OCI-LY3 (cell line): Measurements from ENCODE around the gene STPG4.

ENCODE experiments used
- H2AFZ ChIP-seq: fragments of 200-600, 300-600 bp; shearing (Covaris generic); 2 replicates; pipeline ENCODE4 v1.6.0; 2014; ENCODE audit warnings: antibody characterized with exemption, low read depth, low read length
- H3K27ac ChIP-seq: fragments of 200-600, 300-600 bp; sonication (generic); 2 replicates; pipeline ENCODE4 v1.5.1; 2014; ENCODE audit warnings: mild to moderate bottlenecking, low read length, moderate library complexity, mixed read lengths
- H3K27me3 ChIP-seq: fragments of 200-600, 300-600 bp; sonication (generic); 2 replicates; pipeline ENCODE4 v1.6.1; 2014; ENCODE audit warnings: low read depth, low read length, mixed read lengths
- H3K36me3 ChIP-seq: fragments of 200-600, 300-600 bp; sonication (generic); replicated peaks from 2 replicates; pipeline ENCODE3; 2014; ENCODE audit warnings: low read depth, low read length, mixed read lengths
- H3K4me1 ChIP-seq: fragments of 300-600, 200-600 bp; sonication (generic); 2 replicates; pipeline ENCODE4 v1.6.1; 2014; ENCODE audit warnings: low read length, mixed read lengths
- H3K4me2 ChIP-seq: fragments of 200-600, 300-600 bp; sonication (generic); 2 replicates; pipeline ENCODE4 v1.6.1; 2014; ENCODE audit warnings: low read length, mixed read lengths
- H3K4me3 ChIP-seq: fragments of 300-600, 200-600 bp; sonication (generic); 2 replicates; pipeline ENCODE4 v1.5.1; 2014; ENCODE audit warnings: antibody characterized with exemption, mild to moderate bottlenecking, low read length, moderate library complexity
- H3K79me2 ChIP-seq: fragments of 300-600, 200-600 bp; shearing (Covaris generic); 2 replicates; pipeline ENCODE4 v1.6.1; 2014; ENCODE audit warnings: mild to moderate bottlenecking, low read length, mixed read lengths
- H3K9ac ChIP-seq: fragments of 300-600, 200-600 bp; shearing (Covaris generic); 2 replicates; pipeline ENCODE4 v1.6.0; 2014; ENCODE audit warnings: mild to moderate bottlenecking, low read length, moderate library complexity
- H3K9me3 ChIP-seq: fragments of 200-600, 300-600 bp; shearing (Covaris generic); 2 replicates; pipeline ENCODE4 v1.6.1; 2014; ENCODE audit warnings: low read length, mixed read lengths; ENCODE audit not compliant: insufficient read depth
- H4K20me1 ChIP-seq: fragments of 200-600, 300-600 bp; sonication (generic); 2 replicates; pipeline ENCODE4 v1.6.1; 2016; ENCODE audit warnings: low read length, mixed read lengths; ENCODE audit not compliant: insufficient read depth
- CTCF ChIP-seq: fragments of 200-600, 300-600 bp; sonication (generic); IDR thresholded peaks from 2 replicates; pipeline ENCODE4 v1.5.1; 2014; ENCODE audit warnings: antibody characterized with exemption, low read length, low read depth
- EZH2phosphoT487 ChIP-seq: fragments of 200-600 bp; shearing (Covaris generic); IDR thresholded peaks from 2 replicates; pipeline ENCODE4 v1.6.1; 2018; ENCODE audit warnings: antibody characterized with exemption, mixed run types, low read depth

Gene STPG4

GRCh38 chr2:47097563-47097962, 57.5 kb downstream of the STPG4 start:
- no peaks in the 10 kb centered on the region for H3K9me3 ChIP-seq
- H2AFZ ChIP-seq = no peak overlapping the region
- H3K4me1 ChIP-seq = no peaks in the 10 kb centered on the region
- H3K9ac ChIP-seq = no peak overlapping the region
- no peak for TF ChIP-seq EZH2phosphoT487
- H3K4me3 ChIP-seq = no peak overlapping the region
- H3K36me3 ChIP-seq = no peaks in the 10 kb centered on the region
- no peaks in the 10 kb centered on the region for H4K20me1 ChIP-seq
- no peaks in the 10 kb centered on the region for H3K79me2 ChIP-seq
- H3K27me3 ChIP-seq = no peaks in the 10 kb centered on the region
- H3K27ac ChIP-seq = no peak overlapping the region
- H3K4me2 ChIP-seq = no peak overlapping the region

- no peaks in the 10 kb centered on the region for H3K36me3 ChIP-seq
- H3K79me2 ChIP-seq = no peaks in the 10 kb centered on the region
- TF ChIP-seq CTCF (no peak), EZH2phosphoT487 (no peak)
Observed at GRCh38 chr2:47096451-47096850, 58.7 kb downstream of the STPG4 start.

GRCh38 chr2:47095349-47096020, 59.6 kb downstream of the STPG4 start:
- no peaks in the 10 kb centered on the region for H3K9me3 ChIP-seq
- H3K4me2 ChIP-seq = no peak overlapping the region
- H4K20me1 ChIP-seq = no peaks in the 10 kb centered on the region
- no peak overlapping the region for H3K27ac ChIP-seq
- H3K27me3 ChIP-seq = no peaks in the 10 kb centered on the region
- H2AFZ ChIP-seq = no peak overlapping the region
- H3K4me1 ChIP-seq = no peaks in the 10 kb centered on the region
- no peaks in the 10 kb centered on the region for H3K36me3 ChIP-seq
- no peaks in the 10 kb centered on the region for H3K79me2 ChIP-seq
- H3K9ac ChIP-seq = no peak overlapping the region
- no peak overlapping the region for H3K4me3 ChIP-seq
- no peak for TF ChIP-seq EZH2phosphoT487
- no peak for TF ChIP-seq CTCF

More at GRCh38 chr2:47096451-47096850, 58.7 kb downstream of the STPG4 start:
- no peak overlapping the region for H3K9ac ChIP-seq
- H3K4me1 ChIP-seq = no peaks in the 10 kb centered on the region
- H3K9me3 ChIP-seq = no peaks in the 10 kb centered on the region
- H3K27me3 ChIP-seq = no peaks in the 10 kb centered on the region
- H3K27ac ChIP-seq = no peak overlapping the region
- no peak overlapping the region for H3K4me3 ChIP-seq
- H3K4me2 ChIP-seq = no peak overlapping the region
- no peak overlapping the region for H2AFZ ChIP-seq
- no peaks in the 10 kb centered on the region for H4K20me1 ChIP-seq

GRCh38 chr2:47094511-47095142, 60.5 kb downstream of the STPG4 start:
- no peak overlapping the region for H3K4me2 ChIP-seq

More at GRCh38 chr2:47094511-47095142, 60.5 kb downstream of the STPG4 start:
- Histone ChIP-seq H3K9me3 (no peaks in the 10 kb centered on the region), H3K27me3 (no peaks in the 10 kb centered on the region), H3K27ac (no peak overlapping the region), H3K4me1 (no peaks in the 10 kb centered on the region), H4K20me1 (no peaks in the 10 kb centered on the region), H3K36me3 (no peaks in the 10 kb centered on the region), H3K4me3 (no peak overlapping the region), H2AFZ (no peak overlapping the region), H3K79me2 (no peaks in the 10 kb centered on the region), H3K9ac (no peak overlapping the region)
- TF ChIP-seq CTCF = no peak
- no peak for TF ChIP-seq EZH2phosphoT487
